OCI-LY1 (cell line): ENCODE measurements around the gene HOXD10.

ENCODE experiments used
- H2AFZ ChIP-seq: fragments of 200-600 bp; sonication (generic), shearing (Covaris generic); 2 replicates; pipeline ENCODE4 v1.6.0; 2014; ENCODE audit warnings: antibody characterized with exemption, mild to moderate bottlenecking, low read length
- H3F3A ChIP-seq: fragments of 200-600 bp; sonication (generic), shearing (Covaris generic); 2 replicates; pipeline ENCODE4 v1.6.0; 2014; ENCODE audit warnings: mild to moderate bottlenecking, antibody characterized with exemption, low read length, moderate library complexity; ENCODE audit not compliant: insufficient read depth
- H3K27ac ChIP-seq: fragments of 200-600 bp; sonication (generic); 2 replicates; pipeline ENCODE4 v1.5.1; 2014; ENCODE audit warnings: low read length, mixed run types, mild to moderate bottlenecking, low read depth; ENCODE audit not compliant: poor library complexity, severe bottlenecking
- H3K27me3 ChIP-seq: fragments of 200-600 bp; sonication (generic); 2 replicates; pipeline ENCODE4 v1.6.0; 2014; ENCODE audit warnings: antibody characterized with exemption, mild to moderate bottlenecking, low read length, moderate library complexity; ENCODE audit not compliant: insufficient read depth
- H3K36me3 ChIP-seq: fragments of 200-600 bp; sonication (generic); 2 replicates; pipeline ENCODE4 v1.6.1; 2014; ENCODE audit warnings: mild to moderate bottlenecking, antibody characterized with exemption, low read length, moderate library complexity, mixed read lengths; ENCODE audit not compliant: insufficient read depth
- H3K4me1 ChIP-seq: fragments of 200-600 bp; sonication (generic); 2 replicates; pipeline ENCODE4 v1.5.1; 2014; ENCODE audit warnings: mild to moderate bottlenecking, low read length, moderate library complexity; ENCODE audit not compliant: insufficient read depth, severe bottlenecking
- H3K4me2 ChIP-seq: fragments of 200-600 bp; sonication (generic), shearing (Covaris generic); 2 replicates; pipeline ENCODE4 v1.6.1; 2014; ENCODE audit warnings: low read length
- H3K4me3 ChIP-seq: fragments of 200-600 bp; sonication (generic); 2 replicates; pipeline ENCODE4 v1.5.1; 2014; ENCODE audit warnings: low read length, low read depth, mild to moderate bottlenecking, mixed read lengths; ENCODE audit not compliant: poor library complexity, severe bottlenecking
- H3K79me2 ChIP-seq: fragments of 200-600 bp; shearing (Covaris generic); 2 replicates; pipeline ENCODE4 v1.6.1; 2016; ENCODE audit warnings: mixed run types, low read length, mixed read lengths; ENCODE audit not compliant: insufficient read depth
- H3K9ac ChIP-seq: fragments of 200-600 bp; sonication (generic), shearing (Covaris generic); 2 replicates; pipeline ENCODE4 v1.6.1; 2014; ENCODE audit warnings: mild to moderate bottlenecking, low read length, mixed read lengths
- H3K9me2 ChIP-seq: fragments of 200-600 bp; sonication (generic), shearing (Covaris generic); 2 replicates; pipeline ENCODE4 v1.6.1; 2014; ENCODE audit warnings: low read depth, mild to moderate bottlenecking, low read length, mixed read lengths
- H3K9me3 ChIP-seq: fragments of 200-600 bp; shearing (Covaris generic); 2 replicates; pipeline ENCODE4 v1.6.1; 2014; ENCODE audit warnings: low read length, mixed read lengths
- H4K20me1 ChIP-seq: fragments of 200-600 bp; sonication (generic), shearing (Covaris generic); 2 replicates; pipeline ENCODE4 v1.6.0; 2016; ENCODE audit warnings: mild to moderate bottlenecking, low read length; ENCODE audit not compliant: insufficient read depth
- EZH2 ChIP-seq: fragments of 200-600 bp; sonication (generic), shearing (Covaris generic); IDR thresholded peaks from 2 replicates; pipeline ENCODE4 v1.8.0; 2017; ENCODE audit warnings: borderline replicate concordance, mixed run types, mild to moderate bottlenecking, antibody characterized with exemption, low read length, moderate library complexity, mixed read lengths
- TF ChIP-seq, protein P1 (sequence below): fragments of 200-600 bp; sonication (generic), shearing (Covaris generic); IDR thresholded peaks from 2 replicates; pipeline ENCODE4 v1.5.1; 2017; ENCODE audit warnings: mild to moderate bottlenecking, antibody characterized with exemption, low read length, moderate library complexity, mixed read lengths

Gene HOXD10

DNA sequence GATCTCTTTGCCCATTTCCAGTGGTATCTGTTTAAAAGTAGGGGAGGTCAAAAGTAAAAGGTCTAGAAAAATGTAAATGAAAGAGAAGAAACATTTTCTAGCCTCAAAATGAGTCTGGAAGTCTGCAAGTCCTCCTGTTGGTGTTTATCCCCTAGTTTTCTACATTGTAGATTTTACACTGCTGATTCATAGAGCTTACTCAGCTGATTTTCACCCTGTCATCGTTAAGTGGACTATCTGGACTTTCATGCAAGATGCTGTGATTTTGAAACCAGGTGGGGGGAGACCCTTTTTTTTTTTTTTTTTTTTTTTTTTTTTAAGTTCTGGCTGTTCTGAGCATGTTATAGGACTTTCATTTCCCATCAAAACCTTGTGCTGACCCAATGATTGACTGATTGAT, 50.8 kb downstream of the HOXD10 start:
- no peak overlapping the region for H2AFZ ChIP-seq
- H3K9ac ChIP-seq = no peak overlapping the region
- no peaks in the 10 kb centered on the region for H3K9me2 ChIP-seq
- no peaks in the 10 kb centered on the region for H3K4me1 ChIP-seq
- H3K4me2 ChIP-seq = no peak overlapping the region
- peaks cover 5% of the 10 kb centered on the region; the same call in 1 of the 2 replicates for H3K27me3 ChIP-seq
- H3K27ac ChIP-seq = no peak overlapping the region
- no peaks in the 10 kb centered on the region for H3K79me2 ChIP-seq
- no peaks in the 10 kb centered on the region for H4K20me1 ChIP-seq
- H3K9me3 ChIP-seq = no peaks in the 10 kb centered on the region
- no peak overlapping the region for H3K4me3 ChIP-seq
- H3F3A ChIP-seq = no peaks in the 10 kb centered on the region
- TF ChIP-seq EZH2 = no peak
- TF ChIP-seq, protein P1, sequence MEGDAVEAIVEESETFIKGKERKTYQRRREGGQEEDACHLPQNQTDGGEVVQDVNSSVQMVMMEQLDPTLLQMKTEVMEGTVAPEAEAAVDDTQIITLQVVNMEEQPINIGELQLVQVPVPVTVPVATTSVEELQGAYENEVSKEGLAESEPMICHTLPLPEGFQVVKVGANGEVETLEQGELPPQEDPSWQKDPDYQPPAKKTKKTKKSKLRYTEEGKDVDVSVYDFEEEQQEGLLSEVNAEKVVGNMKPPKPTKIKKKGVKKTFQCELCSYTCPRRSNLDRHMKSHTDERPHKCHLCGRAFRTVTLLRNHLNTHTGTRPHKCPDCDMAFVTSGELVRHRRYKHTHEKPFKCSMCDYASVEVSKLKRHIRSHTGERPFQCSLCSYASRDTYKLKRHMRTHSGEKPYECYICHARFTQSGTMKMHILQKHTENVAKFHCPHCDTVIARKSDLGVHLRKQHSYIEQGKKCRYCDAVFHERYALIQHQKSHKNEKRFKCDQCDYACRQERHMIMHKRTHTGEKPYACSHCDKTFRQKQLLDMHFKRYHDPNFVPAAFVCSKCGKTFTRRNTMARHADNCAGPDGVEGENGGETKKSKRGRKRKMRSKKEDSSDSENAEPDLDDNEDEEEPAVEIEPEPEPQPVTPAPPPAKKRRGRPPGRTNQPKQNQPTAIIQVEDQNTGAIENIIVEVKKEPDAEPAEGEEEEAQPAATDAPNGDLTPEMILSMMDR = no peak
- no peaks in the 10 kb centered on the region for H3K36me3 ChIP-seq

DNA sequence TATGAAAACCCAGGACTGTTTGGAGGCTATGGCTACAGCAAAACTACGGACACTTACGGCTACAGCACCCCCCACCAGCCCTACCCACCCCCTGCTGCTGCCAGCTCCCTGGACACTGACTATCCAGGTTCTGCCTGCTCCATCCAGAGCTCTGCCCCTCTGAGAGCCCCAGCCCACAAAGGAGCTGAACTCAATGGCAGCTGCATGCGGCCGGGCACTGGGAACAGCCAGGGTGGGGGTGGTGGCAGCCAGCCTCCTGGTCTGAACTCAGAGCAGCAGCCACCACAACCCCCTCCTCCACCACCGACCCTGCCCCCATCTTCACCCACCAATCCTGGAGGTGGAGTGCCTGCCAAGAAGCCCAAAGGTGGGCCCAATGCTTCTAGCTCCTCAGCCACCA, 52.6 kb downstream of the HOXD10 start:
- Histone ChIP-seq H3K4me2 (no peak overlapping the region), H3K27ac (no peak overlapping the region), H3K27me3 (no peaks in the 10 kb centered on the region; the same call in 1 of the 2 replicates), H3K79me2 (no peaks in the 10 kb centered on the region), H3K4me1 (no peaks in the 10 kb centered on the region), H4K20me1 (no peaks in the 10 kb centered on the region), H2AFZ (no peak overlapping the region), H3K9me2 (no peaks in the 10 kb centered on the region), H3K36me3 (no peaks in the 10 kb centered on the region), H3K9ac (no peak overlapping the region), H3F3A (no peaks in the 10 kb centered on the region), H3K9me3 (no peaks in the 10 kb centered on the region), H3K4me3 (no peak overlapping the region)
- TF ChIP-seq EZH2 = no peak
- TF ChIP-seq, protein P1 = no peak
